Naive B cell (primary cell): ENCODE data around the gene SLC39A6. TPM values are rescaled to one million over a fixed set of nuclear protein-coding genes. Genes with fewer than 3 reads are reported as not detected.
"Not testable (repeated sequence)": the region's sequence is repeated elsewhere in the genome, so short reads cannot be mapped to it uniquely, and the experiment has no call there.

Experiments used
- ATAC-seq, 2 donors: fragments of 150-1000 bp; cut with Tn5 transposase; 2 replicates each; pipeline ENCODE4 v1.10.0; 2021; ENCODE audit warnings: low read depth in 2 of 2, mild to moderate bottlenecking in 2 of 2, moderate library complexity in 2 of 2
- DNase-seq: peaks from one replicate; pipeline ENCODE4 v3.0.0; 2022
- H3K27ac Mint-ChIP-seq, 6 donors: one replicate each; pipeline ENCODE4 v1.8.0; 2020 to 2022; ENCODE audit warnings: mild to moderate bottlenecking in 6 of 6, mixed read lengths in 6 of 6, moderate library complexity in 5 of 6, inconsistent platforms in 2 of 6
- H3K27me3 Mint-ChIP-seq, 3 donors: one replicate each; pipeline ENCODE4 v1.8.0; 2021 to 2022; ENCODE audit warnings: mixed read lengths in 3 of 3, mild to moderate bottlenecking in 1 of 3
- H3K36me3 Mint-ChIP-seq, 2 donors: one replicate each; pipeline ENCODE4 v1.8.0; 2020 to 2022; ENCODE audit warnings: mixed read lengths in 2 of 2, inconsistent platforms in 1 of 2, mild to moderate bottlenecking in 1 of 2
- H3K4me1 Mint-ChIP-seq, 3 donors: one replicate each; pipeline ENCODE4 v1.8.0; 2020 to 2022; ENCODE audit warnings: mixed read lengths in 3 of 3, inconsistent platforms in 1 of 3, mild to moderate bottlenecking in 1 of 3, moderate library complexity in 1 of 3
- H3K4me3 Mint-ChIP-seq, 8 donors: one replicate each; pipeline ENCODE4 v1.8.0; 2020 to 2022; ENCODE audit warnings: mild to moderate bottlenecking in 8 of 8, mixed read lengths in 8 of 8, moderate library complexity in 8 of 8, inconsistent platforms in 2 of 8
- H3K9me3 Mint-ChIP-seq, 7 donors: one replicate each; pipeline ENCODE4 v1.8.0; 2020 to 2022; ENCODE audit warnings: mixed read lengths in 7 of 7, mild to moderate bottlenecking in 5 of 7, inconsistent platforms in 2 of 7, moderate library complexity in 1 of 7
- polyA plus RNA-seq, 6 donors: library from polyadenylated mRNA; unstranded; fragments of 300-500 nt; fragmentation: Illumina TruSeq; gene quantifications; one replicate each; pipeline ENCODE4 v1.2.3, GENCODE V29; 2021; ENCODE audit warnings: low read depth in 6 of 6

Gene SLC39A6
- 10 to 100 TPM; 24.1 to 34.4 (median 32.0) TPM for polyA plus RNA-seq

GRCh38 chr18:36129300-36130038 lies at the start of gene SLC39A6, which contains the start of gene ELP2:
Gene SLC39A6 (minus strand): TSS chr18:36129340. CDS start chr18:36127007, 2,333 bp downstream.
Gene ELP2 (plus strand): TSS chr18:36129899. CDS start chr18:36129934, 35 bp downstream.
- Mint-ChIP-seq H3K36me3 (peaks cover 7 to 13% of the 10 kb centered on the region in 2 donors), H3K9me3 (no peaks in the 10 kb centered on the region), H3K4me1 (peaks cover 38 to 63% (median 57%) of the 10 kb centered on the region in 3 donors), H3K4me3 (peak within 1 kb of the TSS; percentile 93 to 99 (median 96)), H3K27me3 (no peaks in the 10 kb centered on the region), H3K27ac (peak within 1 kb of the TSS; percentile 96 to 99 (median 98))
- DNase-seq = peak; percentile 95
- ATAC-seq = peak; percentile 86 to 88

- DNase-seq (no peak), ATAC-seq (no peak)
- Mint-ChIP-seq H3K27ac (peak overlapping the region in 3 of 6 donors; percentile 39 to 81 (median 76)), H3K9me3 (no peaks in the 10 kb centered on the region), H3K27me3 (no peaks in the 10 kb centered on the region), H3K4me1 (peaks cover 21 to 27% (median 22%) of the 10 kb centered on the region in 3 donors), H3K36me3 (peaks cover 10 to 16% of the 10 kb centered on the region in 2 donors), H3K4me3 (no peak overlapping the region)
Measured at GRCh38 chr18:36177913-36178312, 48.8 kb upstream of the SLC39A6 start.

GRCh38 chr18:36176711-36177110 lies 47.6 kb upstream of the SLC39A6 start:
- Mint-ChIP-seq H3K4me1 (peaks cover 21 to 24% (median 22%) of the 10 kb centered on the region in 3 donors), H3K36me3 (peaks cover 13 to 16% of the 10 kb centered on the region in 2 donors), H3K4me3 (no peak overlapping the region), H3K27me3 (no peaks in the 10 kb centered on the region), H3K27ac (peak overlapping the region in 1 of 6 donors; percentile 59), H3K9me3 (no peaks in the 10 kb centered on the region)
- DNase-seq = no peak
- ATAC-seq = no peak

GRCh38 chr18:36176177-36176584 lies 47.0 kb upstream of the SLC39A6 start:
- DNase-seq (no peak), ATAC-seq (no peak)
- no peaks in the 10 kb centered on the region for H3K9me3 Mint-ChIP-seq
- no peaks in the 10 kb centered on the region for H3K27me3 Mint-ChIP-seq
- peaks cover 21 to 22% (median 21%) of the 10 kb centered on the region in 3 donors for H3K4me1 Mint-ChIP-seq
- no peak overlapping the region for H3K4me3 Mint-ChIP-seq
- peaks cover 13 to 16% of the 10 kb centered on the region in 2 donors for H3K36me3 Mint-ChIP-seq
- no peak overlapping the region for H3K27ac Mint-ChIP-seq

GRCh38 chr18:36175481-36175880 lies 46.3 kb upstream of the SLC39A6 start:
- no peak for ATAC-seq
- no peak for DNase-seq
- H3K27ac Mint-ChIP-seq = peak overlapping the region in 2 of 6 donors; percentile 5 to 57
- H3K9me3 Mint-ChIP-seq = no peaks in the 10 kb centered on the region
- no peaks in the 10 kb centered on the region for H3K27me3 Mint-ChIP-seq
- H3K36me3 Mint-ChIP-seq = peaks cover 13 to 22% of the 10 kb centered on the region in 2 donors
- H3K4me1 Mint-ChIP-seq = peaks cover 17 to 19% (median 18%) of the 10 kb centered on the region in 3 donors
- H3K4me3 Mint-ChIP-seq = peak overlapping the region in 1 of 8 donors; percentile 2

- Mint-ChIP-seq H3K9me3 (no peaks in the 10 kb centered on the region), H3K27ac (no peak overlapping the region), H3K36me3 (peaks cover 15% of the 10 kb centered on the region in 2 donors), H3K27me3 (no peaks in the 10 kb centered on the region), H3K4me3 (no peak overlapping the region), H3K4me1 (no peaks in the 10 kb centered on the region)
- DNase-seq = no peak
- ATAC-seq = no peak
Measured at GRCh38 chr18:36169938-36170337, 40.8 kb upstream of the SLC39A6 start.

GRCh38 chr18:36168296-36168695 lies 39.2 kb upstream of the SLC39A6 start:
- H3K27ac Mint-ChIP-seq = peak overlapping the region in 3 of 6 donors; percentile 63 to 80 (median 66)
- not testable (repeated sequence) for H3K27me3 Mint-ChIP-seq, H3K4me3 Mint-ChIP-seq, H3K9me3 Mint-ChIP-seq, ATAC-seq, DNase-seq, H3K4me1 Mint-ChIP-seq
- H3K36me3 Mint-ChIP-seq = peaks cover 15 to 29% of the 10 kb centered on the region in 2 donors

GRCh38 chr18:36167692-36168218 lies 38.6 kb upstream of the SLC39A6 start:
- Mint-ChIP-seq H3K4me1 (no peaks in the 10 kb centered on the region), H3K4me3 (no peak overlapping the region), H3K36me3 (peaks cover 15 to 34% of the 10 kb centered on the region in 2 donors), H3K9me3 (no peaks in the 10 kb centered on the region), H3K27ac (no peak overlapping the region), H3K27me3 (no peaks in the 10 kb centered on the region)
- ATAC-seq (no peak), DNase-seq (no peak)

- no peaks in the 10 kb centered on the region for H3K9me3 Mint-ChIP-seq
- peaks cover 5 to 7% (median 7%) of the 10 kb centered on the region in 3 donors for H3K4me1 Mint-ChIP-seq
- no peak for DNase-seq
- no peak for ATAC-seq
- no peak overlapping the region for H3K4me3 Mint-ChIP-seq
- peaks cover 2 to 56% of the 10 kb centered on the region in 2 donors for H3K36me3 Mint-ChIP-seq
- H3K27ac Mint-ChIP-seq = no peak overlapping the region
- no peaks in the 10 kb centered on the region for H3K27me3 Mint-ChIP-seq
Measured at GRCh38 chr18:36162981-36163380, 33.8 kb upstream of the SLC39A6 start.

GRCh38 chr18:36160959-36161371 lies 31.8 kb upstream of the SLC39A6 start:
- no peaks in the 10 kb centered on the region for H3K27me3 Mint-ChIP-seq
- H3K36me3 Mint-ChIP-seq = peaks cover 11 to 58% of the 10 kb centered on the region in 2 donors
- no peak for DNase-seq
- H3K4me3 Mint-ChIP-seq = no peak overlapping the region
- H3K27ac Mint-ChIP-seq = no peak overlapping the region
- no peaks in the 10 kb centered on the region for H3K9me3 Mint-ChIP-seq
- ATAC-seq = no peak
- peaks cover 14 to 18% (median 14%) of the 10 kb centered on the region in 3 donors for H3K4me1 Mint-ChIP-seq

- peak overlapping the region in 2 of 6 donors; percentile 36 to 82 for H3K27ac Mint-ChIP-seq
- peaks cover 19 to 55% of the 10 kb centered on the region in 2 donors for H3K36me3 Mint-ChIP-seq
- H3K4me3 Mint-ChIP-seq = peak overlapping the region in 3 of 8 donors; percentile 5 to 63 (median 30)
- ATAC-seq = peak; percentile 49 to 58
- no peaks in the 10 kb centered on the region for H3K9me3 Mint-ChIP-seq
- H3K27me3 Mint-ChIP-seq = no peaks in the 10 kb centered on the region
- peaks cover 14 to 18% (median 17%) of the 10 kb centered on the region in 3 donors for H3K4me1 Mint-ChIP-seq
- no peak for DNase-seq
Measured at GRCh38 chr18:36158266-36158867, 29.2 kb upstream of the SLC39A6 start.

GRCh38 chr18:36157441-36157840 lies 28.3 kb upstream of the SLC39A6 start:
- Mint-ChIP-seq H3K27me3 (no peaks in the 10 kb centered on the region), H3K27ac (peak overlapping the region in 5 of 6 donors; percentile 29 to 76 (median 70)), H3K4me1 (peaks cover 19 to 25% (median 22%) of the 10 kb centered on the region in 3 donors), H3K9me3 (no peaks in the 10 kb centered on the region), H3K4me3 (no peak overlapping the region), H3K36me3 (peaks cover 28 to 58% of the 10 kb centered on the region in 2 donors)
- ATAC-seq (no peak), DNase-seq (no peak)
